ENCODE measurements around the gene CES2.

CES2 gene

DNA sequence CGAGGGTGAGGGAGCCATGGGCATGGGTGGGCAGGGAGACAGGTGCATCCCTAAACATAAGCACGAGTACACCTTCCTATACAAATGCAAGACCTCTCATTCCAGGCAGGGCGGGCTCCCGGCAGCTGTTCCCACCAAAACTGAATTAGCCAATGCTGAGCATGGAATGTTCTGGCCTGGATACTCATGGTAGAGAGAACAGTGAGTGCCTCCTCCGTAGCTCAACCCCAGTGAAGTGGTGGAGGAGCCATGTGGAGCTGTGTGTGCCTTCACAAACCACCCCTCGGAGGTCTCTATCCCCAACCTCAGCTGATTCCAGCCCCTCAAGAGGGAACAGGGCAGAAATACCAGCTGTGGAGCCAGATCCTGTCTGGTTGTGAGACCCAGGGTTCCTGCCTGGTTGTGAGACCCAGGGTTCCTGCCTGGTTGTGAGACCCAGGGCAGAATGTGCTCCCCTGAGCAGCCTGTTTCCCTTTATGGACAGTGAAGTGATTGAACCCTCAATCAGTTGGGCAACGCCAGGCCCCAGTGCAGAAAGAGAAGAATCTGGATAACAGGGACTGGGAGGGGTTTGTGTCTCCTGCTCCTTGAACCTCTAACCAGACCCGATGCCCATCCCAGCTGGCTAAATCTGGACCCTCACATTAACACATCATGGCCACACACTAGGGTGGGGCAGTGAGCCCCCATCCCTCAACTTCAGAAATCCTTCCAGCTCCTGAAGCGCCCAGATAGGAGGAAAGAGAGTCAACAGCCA is 14.2 kb upstream of the CES2 start:
- Histone ChIP-seq H3K9ac (ENCODE audit: low read length) (no peak overlapping the region), H3K79me2 (ENCODE audit: low read length) (no peaks in the 10 kb centered on the region)

DNA sequence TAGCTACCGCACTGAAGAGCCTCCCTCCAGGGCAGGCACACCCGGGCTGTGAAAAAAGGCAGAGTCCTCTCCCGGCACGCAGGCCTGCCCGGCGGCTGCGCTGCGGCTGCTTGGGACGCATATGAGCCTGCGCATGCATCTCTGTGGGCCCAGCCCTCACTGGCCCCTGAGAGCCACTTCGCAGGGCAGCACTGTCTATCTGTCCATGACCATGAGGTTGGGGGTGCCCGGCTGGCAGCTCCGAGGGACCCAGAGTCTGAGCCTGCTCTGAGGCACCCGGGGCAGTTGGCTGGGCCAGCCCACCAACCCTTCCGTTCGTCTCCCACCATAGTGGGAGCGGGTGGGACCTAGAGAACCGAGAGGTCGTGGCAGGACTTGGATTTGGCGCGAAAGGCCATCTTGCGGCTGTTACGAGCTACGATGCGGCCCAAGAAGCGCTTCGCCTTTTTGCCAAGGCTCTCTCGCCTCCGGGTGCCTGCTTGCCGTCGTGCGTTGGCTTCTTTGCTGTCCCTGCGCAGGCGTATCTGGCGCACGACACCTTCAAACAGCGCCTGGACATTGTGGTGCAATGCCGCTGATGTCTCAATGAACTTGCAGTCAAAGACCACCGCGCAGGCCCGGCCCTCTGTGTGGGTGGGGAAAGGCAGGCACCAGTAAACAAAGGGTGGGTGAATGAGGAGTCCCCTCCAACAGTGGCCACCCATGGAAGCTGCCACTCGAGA is 13.4 kb upstream of the CES2 start:
- H3K27ac ChIP-seq (ENCODE audit: low read length): no peak overlapping the region
- H3K4me2 ChIP-seq (ENCODE audit: low read length): no peak overlapping the region
- H3K4me1 ChIP-seq (ENCODE audit: low read length): peaks cover 11% of the 10 kb centered on the region
- no peaks in the 10 kb centered on the region for H3K27me3 ChIP-seq (ENCODE audit: low read depth, low read length)
- H3K79me2 ChIP-seq (ENCODE audit: low read length): no peaks in the 10 kb centered on the region
- no peaks in the 10 kb centered on the region for H3K9me3 ChIP-seq (ENCODE audit: insufficient read depth, low read length)
- no peak overlapping the region for H3K4me3 ChIP-seq (ENCODE audit: low read length)
- no peak overlapping the region for H2AFZ ChIP-seq (ENCODE audit: low read depth, low read length)
- TF ChIP-seq, protein P1, sequence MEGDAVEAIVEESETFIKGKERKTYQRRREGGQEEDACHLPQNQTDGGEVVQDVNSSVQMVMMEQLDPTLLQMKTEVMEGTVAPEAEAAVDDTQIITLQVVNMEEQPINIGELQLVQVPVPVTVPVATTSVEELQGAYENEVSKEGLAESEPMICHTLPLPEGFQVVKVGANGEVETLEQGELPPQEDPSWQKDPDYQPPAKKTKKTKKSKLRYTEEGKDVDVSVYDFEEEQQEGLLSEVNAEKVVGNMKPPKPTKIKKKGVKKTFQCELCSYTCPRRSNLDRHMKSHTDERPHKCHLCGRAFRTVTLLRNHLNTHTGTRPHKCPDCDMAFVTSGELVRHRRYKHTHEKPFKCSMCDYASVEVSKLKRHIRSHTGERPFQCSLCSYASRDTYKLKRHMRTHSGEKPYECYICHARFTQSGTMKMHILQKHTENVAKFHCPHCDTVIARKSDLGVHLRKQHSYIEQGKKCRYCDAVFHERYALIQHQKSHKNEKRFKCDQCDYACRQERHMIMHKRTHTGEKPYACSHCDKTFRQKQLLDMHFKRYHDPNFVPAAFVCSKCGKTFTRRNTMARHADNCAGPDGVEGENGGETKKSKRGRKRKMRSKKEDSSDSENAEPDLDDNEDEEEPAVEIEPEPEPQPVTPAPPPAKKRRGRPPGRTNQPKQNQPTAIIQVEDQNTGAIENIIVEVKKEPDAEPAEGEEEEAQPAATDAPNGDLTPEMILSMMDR (IDR thresholded peaks at IDR 0.05; ENCODE audit: low read depth, low read length): no peak
- TF ChIP-seq EZH2phosphoT487 (IDR thresholded peaks at IDR 0.05; ENCODE audit: low read depth): no peak
- no peak overlapping the region for H3K9ac ChIP-seq (ENCODE audit: low read length)
- no peaks in the 10 kb centered on the region for H4K20me1 ChIP-seq (ENCODE audit: insufficient read depth, low read length)
- H3K36me3 ChIP-seq (replicated peaks; ENCODE audit: low read depth, low read length): no peaks in the 10 kb centered on the region

More for the DNA sequence above, 14.2 kb upstream of the CES2 start:
- H3K4me3 ChIP-seq (ENCODE audit: low read length): no peak overlapping the region
- H3K27ac ChIP-seq (ENCODE audit: low read length): no peak overlapping the region
- H3K36me3 ChIP-seq (replicated peaks; ENCODE audit: low read depth, low read length): no peaks in the 10 kb centered on the region
- TF ChIP-seq EZH2phosphoT487 (IDR thresholded peaks at IDR 0.05; ENCODE audit: low read depth): no peak
- TF ChIP-seq, protein P1 (IDR thresholded peaks at IDR 0.05; ENCODE audit: low read depth, low read length): no peak
- no peaks in the 10 kb centered on the region for H3K9me3 ChIP-seq (ENCODE audit: insufficient read depth, low read length)
- H2AFZ ChIP-seq (ENCODE audit: low read depth, low read length): no peak overlapping the region
- H3K4me2 ChIP-seq (ENCODE audit: low read length): no peak overlapping the region
- no peaks in the 10 kb centered on the region for H4K20me1 ChIP-seq (ENCODE audit: insufficient read depth, low read length)
- peaks cover 3% of the 10 kb centered on the region; the same call in 1 of the 2 replicates for H3K4me1 ChIP-seq (ENCODE audit: low read length)
- 0 out of 2 replicates have a peak, but pooled peaks cover 5% of the 10 kb centered on the region for H3K27me3 ChIP-seq (ENCODE audit: low read depth, low read length)

DNA sequence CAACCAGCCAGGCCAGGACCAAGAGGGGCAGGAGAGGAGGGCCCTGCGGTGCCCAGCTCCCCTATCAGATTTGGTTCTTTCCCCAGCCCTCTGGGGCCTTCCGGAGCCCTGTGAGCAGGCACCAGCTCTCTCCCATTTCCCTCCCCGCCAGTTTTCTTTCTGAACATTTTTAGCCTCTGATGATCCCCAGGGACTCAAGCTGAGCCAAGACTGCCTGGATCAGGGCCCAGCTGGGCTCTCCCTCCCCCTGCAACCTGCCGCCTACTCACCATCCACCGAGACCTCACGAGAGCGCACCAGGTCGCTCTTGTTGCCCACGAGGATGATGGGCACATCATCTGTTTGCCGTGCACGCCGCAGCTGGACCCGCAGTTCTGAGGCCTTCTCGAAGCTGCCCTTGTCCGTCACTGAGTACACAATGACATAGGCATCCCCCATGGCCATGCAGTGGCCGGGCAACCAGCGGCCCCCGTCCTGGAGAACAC is 12.0 kb upstream of the CES2 start:
- H2AFZ ChIP-seq (ENCODE audit: low read depth, low read length): no peak overlapping the region
- no peaks in the 10 kb centered on the region for H3K27me3 ChIP-seq (ENCODE audit: low read depth, low read length)
- H3K4me2 ChIP-seq (ENCODE audit: low read length): no peak overlapping the region
- H4K20me1 ChIP-seq (ENCODE audit: insufficient read depth, low read length): no peaks in the 10 kb centered on the region
- H3K4me3 ChIP-seq (ENCODE audit: low read length): no peak overlapping the region
- no peak overlapping the region for H3K9ac ChIP-seq (ENCODE audit: low read length)
- H3K4me1 ChIP-seq (ENCODE audit: low read length): peaks cover 20% of the 10 kb centered on the region
- TF ChIP-seq EZH2phosphoT487 (IDR thresholded peaks at IDR 0.05; ENCODE audit: low read depth): no peak
- TF ChIP-seq, protein P1 (IDR thresholded peaks at IDR 0.05; ENCODE audit: low read depth, low read length): no peak
- H3K27ac ChIP-seq (ENCODE audit: low read length): no peak overlapping the region
- no peaks in the 10 kb centered on the region for H3K9me3 ChIP-seq (ENCODE audit: insufficient read depth, low read length)
- H3K36me3 ChIP-seq (replicated peaks; ENCODE audit: low read depth, low read length): no peaks in the 10 kb centered on the region
- H3K79me2 ChIP-seq (ENCODE audit: low read length): no peaks in the 10 kb centered on the region

DNA sequence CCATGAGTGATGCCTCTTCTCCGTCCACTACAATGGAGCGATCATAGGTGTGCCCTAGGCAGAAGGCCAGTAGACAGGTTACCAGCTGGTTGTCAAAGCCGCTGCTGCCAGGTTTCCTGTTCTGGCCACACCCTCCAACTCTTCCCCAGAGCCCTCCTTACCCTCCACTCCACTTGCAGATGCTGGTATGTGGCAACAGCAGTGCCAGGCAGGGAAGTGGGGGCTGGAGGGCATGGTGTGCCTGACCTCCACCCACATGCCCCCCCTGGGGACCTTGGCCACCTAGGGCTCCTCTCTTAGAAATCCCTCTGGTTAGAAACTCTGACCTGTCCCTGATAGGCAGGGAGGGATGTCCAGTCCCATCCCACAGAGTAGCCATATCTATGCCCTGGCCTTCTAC is 11.4 kb upstream of the CES2 start:
- TF ChIP-seq, protein P1 (IDR thresholded peaks at IDR 0.05; ENCODE audit: low read depth, low read length): no peak
- no peak for TF ChIP-seq EZH2phosphoT487 (IDR thresholded peaks at IDR 0.05; ENCODE audit: low read depth)
- H4K20me1 ChIP-seq (ENCODE audit: insufficient read depth, low read length): no peaks in the 10 kb centered on the region
- no peaks in the 10 kb centered on the region for H3K27me3 ChIP-seq (ENCODE audit: low read depth, low read length)
- H3K4me1 ChIP-seq (ENCODE audit: low read length): peaks cover 20% of the 10 kb centered on the region
- H3K4me2 ChIP-seq (ENCODE audit: low read length): no peak overlapping the region
- H3K9me3 ChIP-seq (ENCODE audit: insufficient read depth, low read length): no peaks in the 10 kb centered on the region
- H3K4me3 ChIP-seq (ENCODE audit: low read length): no peak overlapping the region
- H2AFZ ChIP-seq (ENCODE audit: low read depth, low read length): no peak overlapping the region
- no peaks in the 10 kb centered on the region for H3K36me3 ChIP-seq (replicated peaks; ENCODE audit: low read depth, low read length)
- H3K9ac ChIP-seq (ENCODE audit: low read length): no peak overlapping the region
- H3K27ac ChIP-seq (ENCODE audit: low read length): no peak overlapping the region
- no peaks in the 10 kb centered on the region for H3K79me2 ChIP-seq (ENCODE audit: low read length)
